Measurements from ENCODE around the gene MSH2.

GRCh38 chr2:47528455-47528854 lies 125.5 kb downstream of the MSH2 start:
- TF ChIP-seq ZNF274 (IDR thresholded peaks at IDR 0.05; ENCODE audit: low read depth, low read length) (no peak), SUZ12 (IDR thresholded peaks at IDR 0.05; ENCODE audit: extremely low read depth, insufficient read depth, insufficient read length) (no peak)

Measured in NT2/D1 (cell line).